Lower lobe of right lung (tissue), 2 donors: Measurements from ENCODE around the gene SSBP2. TPM values are rescaled to one million over a fixed set of nuclear protein-coding genes. Genes with fewer than 3 reads are reported as not detected.

Experiments
- ATAC-seq, 2 donors: fragments of 200-7000 bp; cut with Tn5 transposase; one replicate each; pipeline ENCODE4 v1.9.1; 2020 to 2022; ENCODE audit warnings: mild to moderate bottlenecking in 2 of 2, moderate library complexity in 2 of 2
- DNase-seq: peaks from one replicate; pipeline ENCODE4 v3.0.0-alpha.2; 2020
- H3K27ac ChIP-seq: fragments of 200-600 bp; one replicate; pipeline ENCODE4 v1.8.0; 2022
- H3K27me3 ChIP-seq: fragments of 200-600 bp; one replicate; pipeline ENCODE4 v1.8.0; 2022; ENCODE audit warnings: low read depth
- H3K36me3 ChIP-seq: fragments of 200-600 bp; one replicate; pipeline ENCODE4 v1.8.0; 2022; ENCODE audit warnings: mild to moderate bottlenecking
- H3K4me1 ChIP-seq: fragments of 200-600 bp; one replicate; pipeline ENCODE4 v1.8.0; 2022
- H3K4me3 ChIP-seq: fragments of 200-600 bp; one replicate; pipeline ENCODE4 v1.8.0; 2022; ENCODE audit warnings: mild to moderate bottlenecking
- H3K9me3 ChIP-seq: fragments of 200-600 bp; one replicate; pipeline ENCODE4 v1.8.0; 2022
- intact Hi-C: fragments of 100-400 bp; cut with DNase I; formaldehyde crosslinking; loops from one replicate; pipeline ENCODE4 v1.11.0; 2022
- total RNA-seq: library from RNA; stranded (reverse); fragmentation: NEBNext Ultra II Directional; extraction: Animal tissue kit (Norgen Biotek cat#: 25700); gene quantifications from one replicate; pipeline ENCODE4 v1.2.1, GENCODE V29; 2021
- TF ChIP-seq, protein P1 (sequence below): fragments of 200-600 bp; IDR thresholded peaks from one replicate; pipeline ENCODE4 v1.8.0; 2022; ENCODE audit warnings: antibody characterized with exemption, mild to moderate bottlenecking
- donor health status: DM: no; HTN: yes; CAD: no; lungs with severe emphysema.

SSBP2 gene
- total RNA-seq, 1 donor from 2014 or later, result 41.1 TPM

DNA sequence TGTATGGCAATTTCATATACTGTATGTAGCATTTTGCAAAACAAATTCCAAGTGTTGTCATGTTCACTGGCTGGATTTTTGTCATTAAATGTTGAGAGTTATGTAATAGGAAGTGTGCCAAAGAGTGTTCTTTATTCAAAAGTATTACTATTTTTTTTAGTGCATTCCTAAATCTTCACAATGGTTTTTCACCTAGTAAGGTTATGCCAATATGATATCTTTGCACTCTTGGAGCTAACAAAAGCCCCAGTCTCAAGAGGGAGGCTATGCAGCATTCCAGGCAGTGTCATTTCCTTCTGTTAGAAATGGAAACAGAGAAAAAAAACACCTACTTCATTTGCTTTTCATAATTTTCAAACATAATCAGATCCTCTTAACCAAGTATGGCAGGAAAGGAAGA lies 5.1 kb upstream of the SSBP2 start:
- peaks cover 28% of the 10 kb centered on the region for H3K4me1 ChIP-seq
- peak overlapping the region; percentile 65 for H3K27ac ChIP-seq
- H3K4me3 ChIP-seq, result no peak overlapping the region
- intact Hi-C loops, result no loop called here
- H3K27me3 ChIP-seq, result no peaks in the 10 kb centered on the region
- no peaks in the 10 kb centered on the region for H3K9me3 ChIP-seq
- no peaks in the 10 kb centered on the region for H3K36me3 ChIP-seq
- no peak for ATAC-seq
- TF ChIP-seq, protein P1, sequence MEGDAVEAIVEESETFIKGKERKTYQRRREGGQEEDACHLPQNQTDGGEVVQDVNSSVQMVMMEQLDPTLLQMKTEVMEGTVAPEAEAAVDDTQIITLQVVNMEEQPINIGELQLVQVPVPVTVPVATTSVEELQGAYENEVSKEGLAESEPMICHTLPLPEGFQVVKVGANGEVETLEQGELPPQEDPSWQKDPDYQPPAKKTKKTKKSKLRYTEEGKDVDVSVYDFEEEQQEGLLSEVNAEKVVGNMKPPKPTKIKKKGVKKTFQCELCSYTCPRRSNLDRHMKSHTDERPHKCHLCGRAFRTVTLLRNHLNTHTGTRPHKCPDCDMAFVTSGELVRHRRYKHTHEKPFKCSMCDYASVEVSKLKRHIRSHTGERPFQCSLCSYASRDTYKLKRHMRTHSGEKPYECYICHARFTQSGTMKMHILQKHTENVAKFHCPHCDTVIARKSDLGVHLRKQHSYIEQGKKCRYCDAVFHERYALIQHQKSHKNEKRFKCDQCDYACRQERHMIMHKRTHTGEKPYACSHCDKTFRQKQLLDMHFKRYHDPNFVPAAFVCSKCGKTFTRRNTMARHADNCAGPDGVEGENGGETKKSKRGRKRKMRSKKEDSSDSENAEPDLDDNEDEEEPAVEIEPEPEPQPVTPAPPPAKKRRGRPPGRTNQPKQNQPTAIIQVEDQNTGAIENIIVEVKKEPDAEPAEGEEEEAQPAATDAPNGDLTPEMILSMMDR, result no peak
- DNase-seq, result no peak

DNA sequence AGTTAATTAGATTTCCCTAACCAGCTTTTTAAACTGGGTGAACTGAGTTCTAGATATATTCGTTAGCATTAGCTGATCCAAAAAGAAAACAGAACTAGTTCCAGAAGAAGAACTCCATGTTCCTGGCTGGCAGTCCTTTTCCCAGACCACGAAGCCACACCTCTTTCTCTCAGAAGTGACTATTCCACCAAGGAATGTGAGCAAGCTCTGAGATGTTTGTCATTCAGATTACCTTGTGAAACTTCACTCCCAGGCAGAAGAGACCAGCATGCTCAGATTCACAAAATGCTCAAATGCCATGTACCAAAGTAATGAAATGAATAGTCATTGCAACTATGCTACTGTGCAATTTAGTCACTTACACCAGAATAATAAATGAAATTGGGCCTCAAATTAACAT lies 4.4 kb upstream of the SSBP2 start:
- intact Hi-C loops, result no loop called here
- H3K4me1 ChIP-seq, result peaks cover 28% of the 10 kb centered on the region
- no peak overlapping the region for H3K4me3 ChIP-seq
- no peaks in the 10 kb centered on the region for H3K36me3 ChIP-seq
- peak in 1 of 2 donors; percentile 46 for ATAC-seq
- TF ChIP-seq, protein P1, result no peak
- no peaks in the 10 kb centered on the region for H3K9me3 ChIP-seq
- H3K27ac ChIP-seq, result peak overlapping the region; percentile 65
- H3K27me3 ChIP-seq, result no peaks in the 10 kb centered on the region
- no peak for DNase-seq

DNA sequence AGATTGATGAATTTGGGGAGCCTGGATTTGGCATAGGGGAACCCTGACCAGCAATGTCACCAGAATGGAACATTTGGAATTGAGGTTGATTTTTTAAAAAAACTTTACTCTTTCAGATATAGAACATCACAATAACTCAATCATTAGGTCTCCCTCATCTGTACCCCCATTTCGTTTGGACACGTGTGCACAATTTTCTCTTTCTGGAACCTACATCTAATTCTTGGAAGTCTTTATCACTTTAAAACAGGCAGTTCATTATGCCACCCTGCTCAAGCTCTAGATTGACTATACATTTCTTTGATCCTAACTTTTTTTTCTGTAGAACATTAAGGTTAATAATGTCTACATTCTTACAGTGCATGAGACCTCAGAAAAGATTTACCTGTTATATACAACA lies 3.7 kb upstream of the SSBP2 start:
- Histone ChIP-seq H3K27me3 (no peaks in the 10 kb centered on the region), H3K4me3 (no peak overlapping the region), H3K9me3 (no peaks in the 10 kb centered on the region), H3K4me1 (peaks cover 28% of the 10 kb centered on the region), H3K36me3 (no peaks in the 10 kb centered on the region), H3K27ac (peak overlapping the region; percentile 65)
- intact Hi-C loops, result loop anchor here (5.0 kb wide), 1 partner anchor 93 kb away; no protein-coding TSS in a partner anchor
- ATAC-seq, result no peak
- no peak for DNase-seq
- TF ChIP-seq, protein P1, result no peak

DNA sequence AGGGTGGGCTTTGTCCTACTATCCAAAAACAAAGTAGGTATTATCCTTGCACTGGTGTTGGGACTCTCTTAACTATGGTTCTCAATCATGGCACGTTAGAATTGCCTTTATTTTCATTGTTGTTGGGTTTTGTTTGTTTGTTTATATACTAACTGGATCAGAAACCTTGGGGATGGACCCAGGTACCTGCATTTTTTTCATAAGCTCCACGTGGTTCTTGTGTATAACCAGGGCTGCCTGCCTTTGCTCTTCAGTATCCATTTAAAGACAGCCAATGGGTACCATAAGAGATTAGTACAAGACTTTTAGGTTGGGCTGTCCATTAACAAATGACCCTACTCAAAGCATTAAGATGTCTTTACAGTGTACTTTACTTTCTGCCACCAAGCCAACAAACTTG lies 2.5 kb upstream of the SSBP2 start:
- TF ChIP-seq, protein P1, result no peak
- DNase-seq (no peak), ATAC-seq (no peak)
- no peak overlapping the region for H3K4me3 ChIP-seq
- H3K9me3 ChIP-seq, result no peaks in the 10 kb centered on the region
- H3K27ac ChIP-seq, result no peak overlapping the region
- peaks cover 39% of the 10 kb centered on the region for H3K4me1 ChIP-seq
- no peaks in the 10 kb centered on the region for H3K36me3 ChIP-seq
- intact Hi-C loops, result loop anchor here (5.0 kb wide), 1 partner anchor 94 kb away; no protein-coding TSS in a partner anchor
- no peaks in the 10 kb centered on the region for H3K27me3 ChIP-seq

DNA sequence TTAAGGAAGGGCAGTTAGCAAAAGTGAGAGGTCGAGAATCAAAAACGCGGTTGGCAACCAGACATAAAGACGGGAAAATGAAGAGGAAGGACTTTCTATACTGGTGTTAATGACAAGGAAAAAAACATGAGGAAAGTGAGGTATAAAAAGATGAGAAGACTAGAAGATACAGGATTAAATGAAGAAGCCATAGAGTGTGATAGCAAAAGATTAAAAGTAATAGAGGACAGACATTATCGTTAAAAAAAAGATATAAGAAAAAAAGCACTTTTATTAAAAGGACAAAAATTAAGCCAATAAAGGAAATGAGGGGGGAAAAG lies 1.7 kb upstream of the SSBP2 start:
- Histone ChIP-seq H3K27me3 (no peaks in the 10 kb centered on the region), H3K4me3 (peak overlapping the region; percentile 70), H3K9me3 (no peaks in the 10 kb centered on the region), H3K4me1 (peaks cover 44% of the 10 kb centered on the region), H3K36me3 (no peaks in the 10 kb centered on the region), H3K27ac (peak overlapping the region; percentile 97)
- DNase-seq (no peak), ATAC-seq (no peak)
- TF ChIP-seq, protein P1, result no peak
- intact Hi-C loops, result loop anchor here (5.0 kb wide), 1 partner anchor 95 kb away; no protein-coding TSS in a partner anchor
